ENCODE data around the gene C1orf210. TPM values are rescaled to one million over a fixed set of nuclear protein-coding genes. Genes with fewer than 3 reads are reported as not detected.

C1orf210 gene
- not detected for total RNA-seq

GRCh38 chr1:43285269-43285990 is at the start of gene C1orf210:
TSS of gene C1orf210 (minus strand) at chr1:43285581. CDS start at chr1:43283270, 2,311 bp downstream.
- Mint-ChIP-seq H3K27me3 (peaks cover 6% of the 10 kb centered on the region), H3K4me1 (no peaks in the 10 kb centered on the region), H3K4me3 (no peak within 1 kb of the TSS), H3K9me3 (no peaks in the 10 kb centered on the region), H3K27ac (no peak within 1 kb of the TSS), H3K36me3 (no peaks in the 10 kb centered on the region)
- POLR2A ChIA-PET = interaction anchor here (1.0 kb wide), 1 partner anchor 9 kb away, joined by 4 read pairs; no protein-coding TSS in a partner anchor
- ATAC-seq (ENCODE audit: low read depth) (no peak), DNase-seq (no peak)

DNA sequence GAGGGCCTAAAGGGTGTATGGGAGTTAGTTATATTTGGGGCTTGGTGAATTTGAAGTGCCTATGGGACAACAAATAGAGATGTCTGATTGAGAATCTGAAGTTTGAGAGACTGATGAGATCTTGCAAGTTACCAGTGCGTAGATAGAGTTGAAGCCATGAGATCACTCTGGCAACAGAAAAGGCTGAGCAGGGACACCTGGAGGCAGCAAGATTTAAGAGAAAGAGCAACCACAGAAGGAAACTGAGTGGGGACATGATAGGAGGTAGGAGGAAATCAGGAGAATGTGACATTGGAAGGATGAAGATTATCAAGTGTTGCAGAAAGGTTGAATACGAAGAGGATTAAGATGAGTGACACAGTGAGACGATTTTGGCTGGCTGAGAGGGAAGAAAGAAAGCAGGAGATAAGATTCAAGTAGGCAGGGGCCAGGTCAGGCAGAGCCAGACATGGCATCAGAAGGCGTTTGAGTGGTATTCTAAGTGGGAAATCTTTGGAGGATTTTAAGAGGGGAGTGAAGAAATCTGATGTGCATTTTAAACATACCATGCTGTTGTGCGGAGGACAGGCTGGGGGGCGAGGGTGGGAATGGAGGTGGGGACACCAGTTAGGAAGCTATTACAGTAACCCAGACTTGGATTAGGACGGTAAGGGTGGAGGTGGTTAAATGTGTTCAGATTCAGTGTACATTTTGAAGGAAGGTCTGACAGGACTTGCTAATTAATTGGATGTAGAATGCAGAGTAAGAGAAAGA is 49.2 kb upstream of the C1orf210 start:
- POLR2A ChIA-PET = no interaction called here
- ATAC-seq (ENCODE audit: low read depth) = no peak
- H3K27ac Mint-ChIP-seq = no peak overlapping the region

DNA sequence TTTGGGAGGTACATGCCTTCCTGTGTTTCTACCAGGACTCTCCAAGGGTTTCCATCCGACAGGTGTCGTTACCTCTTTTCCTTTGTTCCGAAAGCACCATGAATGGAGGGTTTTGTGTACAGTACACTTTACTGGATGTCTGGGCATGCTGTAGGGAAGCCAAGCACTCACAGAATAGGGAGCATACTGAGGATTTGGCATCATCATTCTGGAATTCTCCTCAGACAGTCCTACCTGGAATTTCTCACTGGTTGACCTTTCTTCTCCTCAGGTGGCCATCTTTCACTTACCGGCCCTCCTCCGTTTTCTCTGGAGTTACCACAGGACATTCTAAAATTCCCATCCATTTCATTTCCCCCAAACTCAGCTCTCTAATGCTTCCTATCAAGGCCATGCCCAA is 46.3 kb upstream of the C1orf210 start:
- DNase-seq (no peak), ATAC-seq (ENCODE audit: low read depth) (no peak)
- Mint-ChIP-seq H3K36me3 (no peaks in the 10 kb centered on the region), H3K4me3 (no peak overlapping the region), H3K9me3 (peaks cover 4% of the 10 kb centered on the region), H3K27ac (no peak overlapping the region), H3K27me3 (no peaks in the 10 kb centered on the region), H3K4me1 (peaks cover 6% of the 10 kb centered on the region)
- POLR2A ChIA-PET = no interaction called here

More for the DNA sequence above, 49.2 kb upstream of the C1orf210 start:
- no peaks in the 10 kb centered on the region for H3K9me3 Mint-ChIP-seq
- no peak for DNase-seq
- no peaks in the 10 kb centered on the region for H3K36me3 Mint-ChIP-seq
- no peaks in the 10 kb centered on the region for H3K27me3 Mint-ChIP-seq
- no peak overlapping the region for H3K4me3 Mint-ChIP-seq
- H3K4me1 Mint-ChIP-seq = peaks cover 6% of the 10 kb centered on the region

DNA sequence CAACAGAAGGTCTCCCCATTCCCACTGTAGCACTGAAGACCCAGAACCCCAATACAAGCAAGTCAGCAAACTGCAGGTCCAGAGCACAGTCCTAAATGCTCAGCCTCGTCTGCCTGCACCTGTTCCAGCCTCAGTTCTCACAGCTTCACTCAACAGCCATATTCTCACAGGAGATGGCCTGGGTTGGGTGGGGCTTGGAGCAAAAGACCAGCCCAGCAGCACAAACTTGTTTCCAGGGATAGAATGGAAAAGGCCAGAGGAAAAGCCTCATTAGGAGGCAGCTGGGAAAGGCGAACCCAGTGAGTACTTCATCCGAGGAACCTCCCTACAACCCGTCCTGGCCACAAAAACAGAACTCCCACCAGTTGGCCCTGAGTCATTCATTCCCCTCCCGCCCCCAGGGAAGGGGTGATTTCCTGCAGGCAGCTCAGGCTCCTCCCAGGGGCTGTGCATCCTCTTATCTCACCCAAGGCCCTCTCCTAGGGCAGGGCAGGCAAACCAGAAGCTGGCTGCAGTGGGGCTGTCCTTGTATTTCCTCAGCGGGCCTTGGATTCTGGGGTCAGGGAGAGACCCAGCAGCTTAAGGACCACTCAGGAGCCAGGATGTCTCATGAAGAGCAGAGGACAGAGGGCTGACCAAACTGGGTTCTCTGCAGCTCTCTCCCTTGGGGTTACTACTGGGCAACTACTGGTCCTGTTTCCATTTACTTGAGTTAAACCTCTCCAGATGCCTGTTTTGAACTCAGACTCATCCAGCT is 44.8 kb upstream of the C1orf210 start:
- H3K4me3 Mint-ChIP-seq = no peak overlapping the region
- DNase-seq = no peak
- ATAC-seq (ENCODE audit: low read depth) = no peak
- H3K27me3 Mint-ChIP-seq = no peaks in the 10 kb centered on the region
- H3K4me1 Mint-ChIP-seq = peaks cover 6% of the 10 kb centered on the region
- peaks cover 7% of the 10 kb centered on the region for H3K9me3 Mint-ChIP-seq
- POLR2A ChIA-PET = no interaction called here
- H3K27ac Mint-ChIP-seq = no peak overlapping the region
- no peaks in the 10 kb centered on the region for H3K36me3 Mint-ChIP-seq

DNA sequence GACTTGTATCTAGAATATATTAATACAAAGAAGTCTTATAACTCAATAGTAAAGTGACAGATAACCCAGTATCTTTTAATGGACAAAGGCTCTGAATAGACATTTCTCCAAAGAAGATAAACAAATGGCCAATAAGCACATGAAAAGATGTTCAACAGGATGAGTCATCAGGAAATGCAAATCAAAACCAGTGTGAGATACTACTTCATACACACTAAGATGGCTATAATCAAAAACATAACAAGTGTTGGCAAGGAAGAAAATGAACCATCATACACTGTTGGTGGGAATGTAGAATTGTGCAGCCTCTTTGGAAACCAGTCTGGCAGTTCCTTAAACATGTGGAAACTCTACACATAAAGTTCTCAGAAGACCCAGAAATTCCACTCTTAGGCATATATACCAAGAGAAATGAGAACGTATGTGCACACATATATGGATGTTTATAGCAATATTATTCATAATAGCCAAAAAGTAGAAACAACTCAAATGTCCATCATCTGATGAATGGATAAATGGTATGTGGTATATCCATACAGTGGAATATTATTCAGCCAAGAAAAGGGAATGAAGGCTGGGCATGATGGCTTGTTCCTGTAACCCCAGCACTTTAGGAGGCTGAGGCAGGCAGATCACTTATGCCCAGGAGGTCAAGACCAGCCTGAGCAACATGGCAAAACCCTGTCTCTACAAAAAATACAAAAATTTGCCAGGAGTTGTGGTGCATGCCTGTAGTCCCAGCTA is 42.3 kb upstream of the C1orf210 start:
- no peak for DNase-seq
- Mint-ChIP-seq H3K27me3 (no peaks in the 10 kb centered on the region), H3K9me3 (peaks cover 11% of the 10 kb centered on the region), H3K27ac (no peak overlapping the region), H3K4me1 (peaks cover 9% of the 10 kb centered on the region), H3K36me3 (no peaks in the 10 kb centered on the region), H3K4me3 (no peak overlapping the region)
- ATAC-seq (ENCODE audit: low read depth) = no peak
- POLR2A ChIA-PET = no interaction called here

- Mint-ChIP-seq H3K9me3 (peaks cover 11% of the 10 kb centered on the region), H3K27me3 (no peaks in the 10 kb centered on the region), H3K4me1 (peaks cover 9% of the 10 kb centered on the region), H3K4me3 (no peak overlapping the region), H3K36me3 (no peaks in the 10 kb centered on the region), H3K27ac (no peak overlapping the region)
- DNase-seq = no peak
- no peak for ATAC-seq (ENCODE audit: low read depth)
- POLR2A ChIA-PET = no interaction called here
These were observed 40.0 kb upstream of the C1orf210 start for GRCh38 chr1:43325381-43325780.

DNA sequence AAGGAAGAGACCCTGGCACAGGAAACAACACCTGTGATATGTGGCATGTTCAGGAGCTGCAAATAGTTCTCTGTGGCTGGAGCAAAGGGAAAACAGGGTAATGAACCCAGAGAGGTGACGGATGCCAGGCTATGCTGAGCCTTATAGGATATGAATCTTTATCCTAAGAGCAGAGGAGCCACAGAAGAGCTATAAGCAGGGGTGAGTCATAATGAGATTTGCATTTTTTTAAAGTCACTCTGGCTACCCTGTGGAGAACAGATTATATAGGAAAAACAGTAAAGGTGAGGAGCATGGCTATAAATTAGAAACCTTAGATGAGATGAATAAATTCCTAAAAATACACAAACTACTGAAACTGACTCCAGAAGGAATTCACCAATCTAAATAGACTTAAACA is 39.4 kb upstream of the C1orf210 start:
- Mint-ChIP-seq H3K27ac (no peak overlapping the region), H3K4me1 (peaks cover 4% of the 10 kb centered on the region), H3K4me3 (no peak overlapping the region), H3K36me3 (no peaks in the 10 kb centered on the region), H3K27me3 (no peaks in the 10 kb centered on the region), H3K9me3 (peaks cover 11% of the 10 kb centered on the region)
- no peak for DNase-seq
- POLR2A ChIA-PET = no interaction called here
- no peak for ATAC-seq (ENCODE audit: low read depth)

DNA sequence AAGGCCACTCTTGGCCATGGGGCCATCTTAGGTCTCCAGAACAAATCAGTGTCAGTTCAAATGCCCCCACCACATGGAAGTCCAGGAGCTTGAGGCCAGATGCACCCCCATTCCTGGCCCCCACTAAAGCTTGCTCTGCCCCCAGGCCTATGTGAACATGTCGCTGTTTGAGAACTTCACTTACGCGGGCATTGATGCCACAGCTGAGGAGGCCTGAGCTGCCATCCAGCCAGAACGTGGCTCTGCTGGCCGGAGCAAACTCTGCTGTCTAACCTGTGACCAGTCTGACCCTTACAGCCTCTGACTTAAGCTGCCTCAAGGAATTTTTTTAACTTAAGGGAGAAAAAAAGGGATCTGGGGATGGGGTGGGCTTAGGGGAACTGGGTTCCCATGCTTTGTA is 37.1 kb upstream of the C1orf210 start:
- Mint-ChIP-seq H3K36me3 (no peaks in the 10 kb centered on the region), H3K4me1 (peaks cover 3% of the 10 kb centered on the region), H3K27me3 (no peaks in the 10 kb centered on the region), H3K9me3 (peaks cover 7% of the 10 kb centered on the region), H3K4me3 (no peak overlapping the region), H3K27ac (no peak overlapping the region)
- DNase-seq (no peak), ATAC-seq (ENCODE audit: low read depth) (no peak)
- POLR2A ChIA-PET = interaction anchor here (0.7 kb wide), 1 partner anchor 36 kb away, joined by 3 read pairs; the partner anchor contains the start of gene CDC20

- no peak overlapping the region for H3K27ac Mint-ChIP-seq
- H3K27me3 Mint-ChIP-seq = no peaks in the 10 kb centered on the region
- peaks cover 7% of the 10 kb centered on the region for H3K9me3 Mint-ChIP-seq
- DNase-seq (no peak), ATAC-seq (ENCODE audit: low read depth) (no peak)
- peaks cover 3% of the 10 kb centered on the region for H3K4me1 Mint-ChIP-seq
- H3K36me3 Mint-ChIP-seq = no peaks in the 10 kb centered on the region
- H3K4me3 Mint-ChIP-seq = no peak overlapping the region
- POLR2A ChIA-PET = no interaction called here
These were observed 36.0 kb upstream of the C1orf210 start for GRCh38 chr1:43321331-43321891.

- ATAC-seq (ENCODE audit: low read depth) = no peak
- H3K4me1 Mint-ChIP-seq = peaks cover 3% of the 10 kb centered on the region
- H3K27me3 Mint-ChIP-seq = no peaks in the 10 kb centered on the region
- POLR2A ChIA-PET = no interaction called here
- H3K4me3 Mint-ChIP-seq = no peak overlapping the region
- no peak overlapping the region for H3K27ac Mint-ChIP-seq
- DNase-seq = no peak
- peaks cover 2% of the 10 kb centered on the region for H3K9me3 Mint-ChIP-seq
- H3K36me3 Mint-ChIP-seq = no peaks in the 10 kb centered on the region
These were observed 34.4 kb upstream of the C1orf210 start for GRCh38 chr1:43319766-43320165.

GRCh38 chr1:43319288-43319687 is 33.9 kb upstream of the C1orf210 start:
- H3K27ac Mint-ChIP-seq = no peak overlapping the region
- no peaks in the 10 kb centered on the region for H3K36me3 Mint-ChIP-seq
- H3K4me3 Mint-ChIP-seq = no peak overlapping the region
- ATAC-seq (ENCODE audit: low read depth) (no peak), DNase-seq (no peak)
- H3K9me3 Mint-ChIP-seq = no peaks in the 10 kb centered on the region
- no peaks in the 10 kb centered on the region for H3K27me3 Mint-ChIP-seq
- H3K4me1 Mint-ChIP-seq = no peaks in the 10 kb centered on the region
- POLR2A ChIA-PET = no interaction called here

- H3K36me3 Mint-ChIP-seq = no peaks in the 10 kb centered on the region
- H3K27ac Mint-ChIP-seq = no peak overlapping the region
- no peaks in the 10 kb centered on the region for H3K4me1 Mint-ChIP-seq
- H3K27me3 Mint-ChIP-seq = no peaks in the 10 kb centered on the region
- ATAC-seq (ENCODE audit: low read depth) (no peak), DNase-seq (no peak)
- POLR2A ChIA-PET = no interaction called here
- H3K4me3 Mint-ChIP-seq = no peak overlapping the region
- H3K9me3 Mint-ChIP-seq = no peaks in the 10 kb centered on the region
These were observed 33.5 kb upstream of the C1orf210 start for GRCh38 chr1:43318831-43319230.

Measured in activated naive CD8-positive, alpha-beta T cell treated with anti-CD3 and anti-CD28 coated beads, Interleukin-2, amount 10 ng/mL, durations not matched to agents 7 days and 5 days (primary cell).